Endothelial cell of umbilical vein (primary cell): ENCODE data around the gene NEUROG1. TPM values are rescaled to one million over a fixed set of nuclear protein-coding genes. Genes with fewer than 3 reads are reported as not detected.

Experiments
- BruUV-seq: library from RNA; stranded (reverse); fragments of 400-500 nt; replicated peaks from 2 replicates; lab custom pipeline; 2021; lab: Mats Ljungman, UMichigan
- CTCF ChIA-PET: fragments of 300-600, 350-600 bp; sonication (Branson Sonifier 250); formaldehyde crosslinking; loops from one replicate; lab custom pipeline; 2021; ENCODE audit warnings: antibody characterized with exemption, inconsistent platforms; lab: Charles Lee
- POLR2A ChIA-PET: fragments of 300-600, 350-600 bp; sonication (Branson Sonifier 250); formaldehyde crosslinking; loops from one replicate; lab custom pipeline; 2021; ENCODE audit warnings: antibody characterized with exemption, inconsistent platforms; lab: Charles Lee
- DNase-seq: peaks from one replicate; pipeline ENCODE4 v3.0.0-alpha.2; 2011; ENCODE audit warnings: low read depth, low spot score
- FAIRE-seq: peaks from 2 replicates; lab custom pipeline; 2011; peaks lifted over from hg19 to GRCh38; lab: Jason Lieb, UNC
- H2AFZ ChIP-seq: 2 replicates; pipeline ENCODE4 v1.6.0; 2012; ENCODE audit warnings: low read depth, low read length, control low read depth, inconsistent platforms
- H3K27ac ChIP-seq: 2 replicates; pipeline ENCODE4 v1.5.1; 2011; ENCODE audit warnings: low read depth, mild to moderate bottlenecking, control low read depth, low read length, moderate library complexity; ENCODE audit not compliant: insufficient read depth
- H3K27me3 ChIP-seq, 2 experiments: 2 replicates each; pipeline versions ENCODE4 v1.6.0 to v1.6.1; 2011; ENCODE audit warnings: low read length in 2 of 2, mixed read lengths in 1 of 2; ENCODE audit not compliant: control insufficient read depth in 2 of 2, insufficient read depth in 2 of 2
- H3K36me3 ChIP-seq, 2 experiments: 2 replicates in 1 of 2; 3 replicates in 1 of 2; pipeline ENCODE4 v1.5.1; 2011; ENCODE audit warnings: low read length in 2 of 2, mild to moderate bottlenecking in 1 of 2, moderate library complexity in 1 of 2; ENCODE audit not compliant: control insufficient read depth in 2 of 2, insufficient read depth in 2 of 2; ENCODE audit errors: extremely low read depth in 1 of 2
- H3K4me1 ChIP-seq: 3 replicates; pipeline ENCODE4 v1.5.1; 2011; ENCODE audit warnings: mild to moderate bottlenecking, low read length; ENCODE audit not compliant: control insufficient read depth, insufficient read depth; ENCODE audit errors: extremely low read depth
- H3K4me2 ChIP-seq: 2 replicates; pipeline ENCODE4 v1.6.1; 2011; ENCODE audit warnings: low read length, control low read depth, mixed read lengths; ENCODE audit not compliant: insufficient read depth
- H3K4me3 ChIP-seq, 3 experiments: fragments of 200-600 bp in 1 of 3; sonication (generic), shearing (Covaris generic) in 1 of 3; replicated peaks in 1 of 3; 2 replicates each; pipeline ENCODE4 v1.5.1; 2011 to 2016; ENCODE audit warnings: control low read depth in 3 of 3, low read length in 3 of 3, mild to moderate bottlenecking in 2 of 3, inconsistent platforms in 1 of 3, low read depth in 1 of 3, moderate library complexity in 1 of 3; ENCODE audit not compliant: insufficient read depth in 1 of 3
- H3K79me2 ChIP-seq: 2 replicates; pipeline ENCODE4 v1.6.0; 2012; ENCODE audit warnings: low read length, inconsistent platforms; ENCODE audit not compliant: control insufficient read depth, insufficient read depth
- H3K9ac ChIP-seq: replicated peaks from 2 replicates; pipeline ENCODE3; 2011; ENCODE audit warnings: low read length, control low read depth; ENCODE audit not compliant: insufficient read depth; ENCODE audit errors: extremely low read depth
- H3K9me1 ChIP-seq: replicated peaks from 3 replicates; pipeline ENCODE4 v1.6.0; 2011; ENCODE audit warnings: mild to moderate bottlenecking, low read length; ENCODE audit not compliant: control insufficient read depth, insufficient read depth; ENCODE audit errors: extremely low read depth
- H3K9me3 ChIP-seq: replicated peaks from 2 replicates; pipeline ENCODE4 v1.5.1; 2012; ENCODE audit warnings: low read length, inconsistent platforms; ENCODE audit not compliant: control insufficient read depth, insufficient read depth
- H4K20me1 ChIP-seq: replicated peaks from 2 replicates; pipeline ENCODE3; 2011; ENCODE audit warnings: mild to moderate bottlenecking, low read length; ENCODE audit not compliant: control insufficient read depth, insufficient read depth; ENCODE audit errors: extremely low read depth
- EZH2 ChIP-seq: IDR thresholded peaks from 2 replicates; pipeline ENCODE4 v1.6.1; 2012; ENCODE audit warnings: borderline replicate concordance, low read depth, mild to moderate bottlenecking, moderate library complexity, low read length, inconsistent platforms; ENCODE audit not compliant: severe bottlenecking
- GATA2 ChIP-seq: IDR thresholded peaks from 2 replicates; pipeline ENCODE4 v1.7.0; 2011; ENCODE audit warnings: low read depth, mild to moderate bottlenecking, moderate library complexity, mixed read lengths, low read length; ENCODE audit not compliant: insufficient read length, insufficient read depth
- JUN ChIP-seq: IDR thresholded peaks from 2 replicates; pipeline ENCODE4 v1.6.1; 2011; ENCODE audit warnings: borderline replicate concordance, low read depth; ENCODE audit not compliant: insufficient read length, insufficient read depth
- MYC ChIP-seq: IDR thresholded peaks from one replicate; pipeline ENCODE4 v1.6.1; 2011; ENCODE audit warnings: mild to moderate bottlenecking, low read depth, low read length
- POLR2A ChIP-seq: IDR thresholded peaks from 2 replicates; pipeline ENCODE4 v1.6.1; 2012; ENCODE audit warnings: low read depth, mild to moderate bottlenecking, control low read depth, low read length
- dilution Hi-C: fragments of 300-500 bp; cut with MboI; formaldehyde crosslinking; loops from one replicate; pipeline ENCODE4 v1.15.0; 2019; ENCODE audit warnings: low sequenced_read_pairs; ENCODE audit not compliant: extremely low pct_ligation_motif_present
- intact Hi-C: fragments of 100-400 bp; cut with micrococcal nuclease; formaldehyde crosslinking; loops from one replicate; pipeline ENCODE4 v1.10.0; 2022
- polyA plus RNA-seq, 4 experiments: library from polyadenylated mRNA; depleted of rRNA in 3 of 4; stranded (reverse) in 3 of 4; unstranded in 1 of 4; fragments of >200 nt; gene quantifications; 2 replicates each; pipeline versions ENCODE4 v1.2.1 to v1.2.3, GENCODE V29; 2011 to 2012; ENCODE audit warnings: missing spikeins in 1 of 4
- total RNA-seq: library from RNA; stranded (reverse); gene quantifications from 2 replicates; pipeline ENCODE4 v1.2.3, GENCODE V29; 2021
- TF ChIP-seq, protein P1 (sequence below): IDR thresholded peaks from 2 replicates; pipeline ENCODE4 v1.6.1; 2011; ENCODE audit not compliant: insufficient read depth, insufficient read length
- TF ChIP-seq, protein P2 (sequence below), 2 donors: IDR thresholded peaks; 1 replicate in 1 of 2; 2 replicates in 1 of 2; pipeline ENCODE4 v1.5.1; 2011; ENCODE audit warnings: low read length in 2 of 2, mild to moderate bottlenecking in 2 of 2, moderate library complexity in 2 of 2, control low read depth in 1 of 2, inconsistent platforms in 1 of 2, low read depth in 1 of 2; ENCODE audit not compliant: insufficient read depth in 1 of 2; ENCODE audit errors: extremely low read depth in 1 of 2

The NEUROG1 gene
- total and polyA plus RNA-seq, 2 donors (not counting 3 experiments of a cell fraction or from before 2014, with no cell fraction given) = not detected

DNA sequence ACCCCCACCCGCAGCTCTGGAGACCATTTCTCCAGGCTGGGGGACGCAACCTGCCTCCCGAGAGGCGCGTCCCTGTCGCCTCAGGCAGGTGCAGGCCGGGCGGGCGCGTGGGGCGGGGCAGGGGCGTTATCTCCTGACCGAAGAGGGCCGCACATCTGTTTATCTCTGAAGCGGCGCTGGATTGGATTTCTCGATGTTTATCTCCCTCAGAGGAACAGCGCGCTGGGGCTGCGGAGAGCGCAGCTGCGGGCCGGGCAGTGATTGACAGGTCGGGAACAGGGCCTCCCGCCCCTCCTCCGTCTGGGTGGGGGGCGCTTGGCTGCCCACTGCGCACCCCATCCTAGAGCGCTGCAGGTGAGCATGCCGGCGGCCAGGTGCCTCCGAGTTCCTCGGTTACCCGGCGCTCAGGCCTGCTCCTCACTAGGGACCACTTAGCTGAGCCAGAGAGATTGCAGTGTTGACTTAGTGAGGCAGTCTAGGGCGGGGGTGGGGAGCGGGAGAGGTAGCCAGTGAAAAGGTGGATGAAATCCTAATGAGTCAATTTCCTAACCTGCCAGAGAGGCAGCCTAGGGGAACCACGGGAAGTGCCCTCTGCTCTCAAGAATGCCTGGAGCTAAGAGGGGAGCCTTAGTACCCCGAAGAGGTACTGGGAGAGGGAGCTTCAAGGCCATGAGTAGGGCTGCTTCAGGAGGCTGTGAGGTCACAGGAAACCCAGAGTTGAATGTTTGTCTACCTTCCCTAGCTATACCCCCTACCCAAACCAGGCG, 44.0 kb downstream of the NEUROG1 start:
- no peak for TF ChIP-seq JUN
- TF ChIP-seq MYC = no peak
- TF ChIP-seq, protein P1, sequence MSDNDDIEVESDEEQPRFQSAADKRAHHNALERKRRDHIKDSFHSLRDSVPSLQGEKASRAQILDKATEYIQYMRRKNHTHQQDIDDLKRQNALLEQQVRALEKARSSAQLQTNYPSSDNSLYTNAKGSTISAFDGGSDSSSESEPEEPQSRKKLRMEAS = no peak
- TF ChIP-seq EZH2 = peak; percentile 2
- TF ChIP-seq POLR2A = no peak
- TF ChIP-seq, protein P2, sequence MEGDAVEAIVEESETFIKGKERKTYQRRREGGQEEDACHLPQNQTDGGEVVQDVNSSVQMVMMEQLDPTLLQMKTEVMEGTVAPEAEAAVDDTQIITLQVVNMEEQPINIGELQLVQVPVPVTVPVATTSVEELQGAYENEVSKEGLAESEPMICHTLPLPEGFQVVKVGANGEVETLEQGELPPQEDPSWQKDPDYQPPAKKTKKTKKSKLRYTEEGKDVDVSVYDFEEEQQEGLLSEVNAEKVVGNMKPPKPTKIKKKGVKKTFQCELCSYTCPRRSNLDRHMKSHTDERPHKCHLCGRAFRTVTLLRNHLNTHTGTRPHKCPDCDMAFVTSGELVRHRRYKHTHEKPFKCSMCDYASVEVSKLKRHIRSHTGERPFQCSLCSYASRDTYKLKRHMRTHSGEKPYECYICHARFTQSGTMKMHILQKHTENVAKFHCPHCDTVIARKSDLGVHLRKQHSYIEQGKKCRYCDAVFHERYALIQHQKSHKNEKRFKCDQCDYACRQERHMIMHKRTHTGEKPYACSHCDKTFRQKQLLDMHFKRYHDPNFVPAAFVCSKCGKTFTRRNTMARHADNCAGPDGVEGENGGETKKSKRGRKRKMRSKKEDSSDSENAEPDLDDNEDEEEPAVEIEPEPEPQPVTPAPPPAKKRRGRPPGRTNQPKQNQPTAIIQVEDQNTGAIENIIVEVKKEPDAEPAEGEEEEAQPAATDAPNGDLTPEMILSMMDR (IDR thresholded peaks at IDR 0.05; ENCODE audit: extremely low read depth in 1 of 2, insufficient read depth in 1 of 2, low read depth in 1 of 2, low read length in 2 of 2) = no peak
- no peak for TF ChIP-seq GATA2
- FAIRE-seq (no peak), DNase-seq (no peak)
- Histone ChIP-seq H3K9me3 (no peaks in the 10 kb centered on the region), H2AFZ (no peak overlapping the region), H3K79me2 (no peaks in the 10 kb centered on the region), H3K4me1 (peaks cover 3% of the 10 kb centered on the region), H3K9me1 (no peaks in the 10 kb centered on the region), H3K4me3 (no peak overlapping the region), H3K27ac (no peak overlapping the region), H3K9ac (no peak overlapping the region), H3K4me2 (no peak overlapping the region), H3K27me3 (peaks cover 56 to 73% of the 10 kb centered on the region in 2 experiments), H3K36me3 (no peaks in the 10 kb centered on the region), H4K20me1 (no peaks in the 10 kb centered on the region)
- ChIA-PET CTCF (interaction anchor here (0.8 to 1.0 kb wide), 2 partner anchors 25 to 74 kb away, joined by 3 read pairs; no protein-coding TSS in a partner anchor), POLR2A (no interaction called here)
- intact Hi-C loops (no loop called here), dilution Hi-C loops (no loop called here)
- BruUV-seq = no TSS peak
